Choroid plexus epithelial cell (primary cell): ENCODE data around the gene PLCH2.
A peak's percentile ranks its signal among the peaks of the same experiment; 100 is the strongest.
"Not testable (repeated sequence)": the region's sequence is repeated elsewhere in the genome, so short reads cannot be mapped to it uniquely, and the experiment has no call there.

Source experiments
- DNase-seq: peaks from one replicate; pipeline ENCODE4 v3.0.0-alpha.2; 2010; ENCODE audit warnings: low read depth
- H3K4me3 ChIP-seq: 2 replicates; pipeline ENCODE4 v1.5.1; 2011; ENCODE audit warnings: low read depth, mild to moderate bottlenecking, control low read depth, low read length, moderate library complexity
- TF ChIP-seq, protein P1 (sequence below): conservative IDR thresholded peaks from 2 replicates; pipeline ENCODE4 v1.5.1; 2011; ENCODE audit warnings: low read depth, mild to moderate bottlenecking, control low read depth, inconsistent platforms, low read length, moderate library complexity

The PLCH2 gene

DNA sequence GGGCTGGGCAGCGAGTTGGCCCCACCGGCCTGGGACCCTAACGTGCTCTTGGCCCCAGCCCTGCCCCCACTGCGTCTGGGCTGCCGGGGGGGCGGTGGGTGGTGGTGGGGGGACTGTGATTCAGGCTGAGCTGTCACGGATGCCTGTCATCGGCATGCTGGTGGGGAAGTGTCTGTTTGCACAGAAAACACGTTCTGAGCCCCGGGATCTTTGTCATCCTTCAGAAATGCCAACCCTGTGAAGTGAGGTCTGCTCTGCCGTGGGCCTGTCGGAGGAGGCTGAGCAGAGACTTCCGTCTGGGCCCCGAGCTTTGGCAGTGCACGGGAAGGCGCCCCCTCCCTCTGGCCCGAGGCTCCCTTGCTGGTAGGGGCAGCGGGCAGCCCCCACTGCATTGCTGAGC, 24.3 kb upstream of the PLCH2 start:
- H3K4me3 ChIP-seq = no peak overlapping the region
- peak; percentile 61 for DNase-seq
- TF ChIP-seq, protein P1, sequence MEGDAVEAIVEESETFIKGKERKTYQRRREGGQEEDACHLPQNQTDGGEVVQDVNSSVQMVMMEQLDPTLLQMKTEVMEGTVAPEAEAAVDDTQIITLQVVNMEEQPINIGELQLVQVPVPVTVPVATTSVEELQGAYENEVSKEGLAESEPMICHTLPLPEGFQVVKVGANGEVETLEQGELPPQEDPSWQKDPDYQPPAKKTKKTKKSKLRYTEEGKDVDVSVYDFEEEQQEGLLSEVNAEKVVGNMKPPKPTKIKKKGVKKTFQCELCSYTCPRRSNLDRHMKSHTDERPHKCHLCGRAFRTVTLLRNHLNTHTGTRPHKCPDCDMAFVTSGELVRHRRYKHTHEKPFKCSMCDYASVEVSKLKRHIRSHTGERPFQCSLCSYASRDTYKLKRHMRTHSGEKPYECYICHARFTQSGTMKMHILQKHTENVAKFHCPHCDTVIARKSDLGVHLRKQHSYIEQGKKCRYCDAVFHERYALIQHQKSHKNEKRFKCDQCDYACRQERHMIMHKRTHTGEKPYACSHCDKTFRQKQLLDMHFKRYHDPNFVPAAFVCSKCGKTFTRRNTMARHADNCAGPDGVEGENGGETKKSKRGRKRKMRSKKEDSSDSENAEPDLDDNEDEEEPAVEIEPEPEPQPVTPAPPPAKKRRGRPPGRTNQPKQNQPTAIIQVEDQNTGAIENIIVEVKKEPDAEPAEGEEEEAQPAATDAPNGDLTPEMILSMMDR = no peak

DNA sequence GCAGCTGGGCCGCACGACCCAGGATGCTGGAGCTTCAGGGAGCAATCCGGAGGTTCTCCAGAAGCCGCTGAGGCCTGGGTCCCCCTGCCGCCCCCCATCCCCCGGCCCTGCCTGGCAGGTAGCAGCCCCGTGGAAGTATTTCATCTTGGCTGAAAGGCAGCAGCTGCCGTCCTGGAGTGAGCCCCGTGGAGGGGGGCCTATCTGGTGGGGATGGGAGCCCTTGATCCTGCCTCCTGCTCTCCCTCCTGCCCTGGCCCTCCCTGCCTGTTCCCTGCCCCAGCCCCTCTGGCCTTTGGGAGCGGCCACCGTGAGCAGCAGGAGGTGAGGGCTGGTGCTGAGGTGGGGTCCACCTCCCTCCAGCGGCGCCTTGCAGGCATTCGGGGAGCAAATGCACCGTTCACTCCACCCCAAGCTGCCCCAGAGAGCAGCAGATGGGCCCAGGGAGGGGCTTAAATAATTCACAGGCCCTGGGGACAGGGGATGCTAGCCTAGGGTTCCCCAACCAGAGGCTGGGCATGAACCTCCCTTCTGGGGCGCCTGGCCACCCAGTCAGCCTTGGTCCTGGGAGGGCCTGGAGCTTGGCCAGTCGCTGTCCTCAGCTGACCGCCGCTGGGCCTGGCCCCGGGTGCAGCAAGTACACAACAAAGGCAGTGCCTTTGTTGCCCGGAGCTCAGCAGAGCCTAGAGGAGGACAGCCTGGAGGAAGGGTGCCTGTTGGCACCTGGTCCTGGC, 23.7 kb upstream of the PLCH2 start:
- H3K4me3 ChIP-seq = no peak overlapping the region
- TF ChIP-seq, protein P1 = no peak
- no peak for DNase-seq

DNA sequence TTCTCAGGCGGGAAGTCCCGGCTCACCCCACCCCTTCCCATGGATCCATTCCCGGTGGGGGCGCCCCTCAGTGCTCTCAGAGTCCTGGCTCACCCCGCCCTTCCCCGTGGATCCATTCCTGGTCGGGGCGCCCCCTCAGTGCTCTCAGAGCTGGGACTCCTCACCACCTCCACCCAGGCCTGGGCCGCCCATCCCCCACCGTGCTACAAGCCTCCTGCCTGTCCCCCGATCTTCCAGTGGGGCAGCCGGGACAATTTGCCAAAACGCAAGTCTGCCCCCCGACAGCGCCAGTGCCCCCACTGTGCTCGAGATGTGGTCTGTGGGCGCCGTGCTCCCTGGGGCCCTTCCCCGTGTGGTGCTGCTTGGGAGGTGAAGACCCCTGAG, 23.2 kb upstream of the PLCH2 start:
- H3K4me3 ChIP-seq = no peak overlapping the region
- TF ChIP-seq, protein P1 = no peak
- DNase-seq = no peak

DNA sequence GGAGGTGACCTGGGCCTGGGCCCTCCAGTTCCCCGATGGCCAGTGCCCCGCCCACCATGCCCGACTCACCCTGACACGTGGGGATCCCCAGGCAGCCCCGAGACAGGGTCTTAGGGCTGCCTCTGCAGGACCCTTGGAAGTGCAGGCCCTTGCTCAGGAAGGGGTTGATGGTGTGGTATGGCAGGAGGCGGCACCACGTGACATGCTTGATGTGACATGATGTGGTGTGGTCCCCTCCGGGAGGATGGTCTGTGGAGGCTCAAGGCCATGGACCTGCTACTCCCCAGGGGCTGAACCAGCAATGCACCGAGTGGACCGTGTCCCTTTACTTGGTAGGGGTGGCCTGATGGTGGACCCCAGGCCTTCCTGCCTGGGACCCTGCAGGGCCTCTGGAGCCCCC, 21.9 kb upstream of the PLCH2 start:
- no peak overlapping the region for H3K4me3 ChIP-seq
- no peak for DNase-seq
- TF ChIP-seq, protein P1 = no peak

DNA sequence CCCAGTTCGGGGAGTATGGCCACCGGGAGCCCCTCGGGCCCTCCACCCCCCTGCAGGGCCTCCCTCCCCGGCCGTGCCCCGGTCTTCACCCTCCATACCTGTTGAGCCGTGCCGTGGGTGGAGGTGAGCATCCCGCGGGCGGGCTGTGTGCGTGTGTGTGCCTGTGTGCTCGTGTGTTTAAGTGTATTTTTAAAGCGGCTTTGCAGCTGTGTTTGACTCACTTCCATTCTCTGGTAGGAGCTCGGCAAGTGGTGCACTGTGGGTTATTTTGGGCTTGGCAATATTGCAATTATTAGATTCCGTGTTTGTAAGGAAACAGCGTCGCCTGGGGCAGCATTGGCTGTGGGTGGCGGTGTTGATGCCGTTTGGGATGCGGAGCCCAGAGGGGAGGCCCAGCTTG, 20.3 kb upstream of the PLCH2 start:
- TF ChIP-seq, protein P1 = no peak
- DNase-seq = no peak
- no peak overlapping the region for H3K4me3 ChIP-seq

DNA sequence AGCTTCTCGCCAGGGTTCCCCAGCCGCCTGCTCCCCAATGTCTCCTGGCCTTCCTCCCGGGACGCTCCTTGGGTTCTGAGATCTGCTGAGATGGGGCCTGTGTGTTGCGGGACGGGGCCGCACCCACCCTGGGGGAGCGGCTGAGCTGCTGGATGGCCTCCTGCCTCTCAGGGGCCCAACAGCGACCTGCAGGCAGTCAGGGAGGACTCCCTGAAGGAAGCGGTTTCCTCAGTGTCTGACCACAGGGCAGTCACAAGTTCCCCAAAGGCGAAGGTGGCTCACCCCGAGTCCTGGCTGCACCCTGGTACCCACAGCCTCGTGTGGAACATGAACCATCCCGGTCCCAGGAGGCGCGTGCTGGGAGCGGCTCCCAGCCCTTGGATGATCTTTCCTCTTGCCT, 18.6 kb upstream of the PLCH2 start:
- TF ChIP-seq, protein P1 = no peak
- H3K4me3 ChIP-seq = no peak overlapping the region
- DNase-seq = no peak

DNA sequence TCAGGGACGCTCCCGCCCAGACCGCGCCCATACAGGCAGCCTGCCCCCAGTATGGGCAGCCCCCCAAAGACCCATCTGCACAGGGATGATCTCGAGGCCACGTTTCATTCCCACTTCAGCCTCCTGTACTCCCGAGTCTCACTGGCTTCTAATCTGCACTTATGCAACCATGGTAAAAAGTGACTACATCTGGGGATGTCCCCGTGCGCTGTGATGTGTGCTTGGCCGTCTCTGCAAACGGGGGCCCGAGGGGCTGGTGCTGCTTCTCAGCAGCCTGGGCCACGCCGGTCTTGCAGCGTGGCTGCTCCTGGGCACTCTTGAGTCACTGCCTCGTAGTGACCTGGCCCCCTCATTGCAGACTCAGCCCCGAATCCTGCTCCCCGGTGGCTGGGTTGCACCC, 17.4 kb upstream of the PLCH2 start:
- DNase-seq = no peak
- TF ChIP-seq, protein P1 = no peak
- no peak overlapping the region for H3K4me3 ChIP-seq

DNA sequence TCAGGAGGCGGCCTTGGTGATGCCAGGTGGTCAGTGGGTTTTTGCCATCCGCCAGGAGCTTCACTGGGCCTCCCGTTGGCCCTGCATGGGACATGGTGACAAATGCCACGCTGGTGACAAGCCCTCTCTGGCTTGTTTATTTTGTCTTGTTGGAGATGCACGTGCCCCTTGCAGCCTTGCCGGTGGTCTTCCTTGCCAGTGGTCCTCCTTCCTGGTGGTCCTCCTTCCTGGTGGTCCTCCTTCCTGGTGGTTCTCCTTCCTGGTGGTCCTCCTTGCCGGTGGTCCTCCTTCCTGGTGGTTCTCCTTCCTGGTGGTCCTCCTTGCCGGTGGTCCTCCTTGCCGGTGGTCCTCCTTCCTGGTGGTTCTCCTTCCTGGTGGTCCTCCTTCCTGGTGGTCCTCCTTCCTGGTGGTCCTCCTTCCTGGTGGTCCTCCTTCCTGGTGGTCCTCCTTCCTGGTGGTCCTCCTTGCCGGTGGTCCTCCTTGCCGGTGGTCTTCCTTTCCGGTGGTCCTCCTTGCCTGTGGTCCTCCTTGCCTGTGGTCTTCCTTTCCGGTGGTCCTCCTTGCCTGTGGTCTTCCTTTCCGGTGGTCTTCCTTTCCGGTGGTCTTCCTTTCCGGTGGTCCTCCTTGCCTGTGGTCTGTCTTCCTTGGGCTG, 16.9 kb upstream of the PLCH2 start:
- DNase-seq = not testable (repeated sequence)

More for the DNA sequence above, 16.9 kb upstream of the PLCH2 start:
- not testable (repeated sequence) for H3K4me3 ChIP-seq
